ENCODE measurements around the gene ANKMY1. TPM values are rescaled to one million over a fixed set of nuclear protein-coding genes. Genes with fewer than 3 reads are reported as not detected.

ANKMY1 gene
- total and polyA plus RNA-seq, 2 of the 13 experiments (the other 11 are each of a cell fraction or from before 2014, with no cell fraction given) = 11.7 to 18.8 TPM

GRCh38 chr2:240586198-240586918 lies 28.6 kb upstream of the ANKMY1 start, which contains the start of gene CAPN10 (continued):
- TF ChIP-seq, protein P1, sequence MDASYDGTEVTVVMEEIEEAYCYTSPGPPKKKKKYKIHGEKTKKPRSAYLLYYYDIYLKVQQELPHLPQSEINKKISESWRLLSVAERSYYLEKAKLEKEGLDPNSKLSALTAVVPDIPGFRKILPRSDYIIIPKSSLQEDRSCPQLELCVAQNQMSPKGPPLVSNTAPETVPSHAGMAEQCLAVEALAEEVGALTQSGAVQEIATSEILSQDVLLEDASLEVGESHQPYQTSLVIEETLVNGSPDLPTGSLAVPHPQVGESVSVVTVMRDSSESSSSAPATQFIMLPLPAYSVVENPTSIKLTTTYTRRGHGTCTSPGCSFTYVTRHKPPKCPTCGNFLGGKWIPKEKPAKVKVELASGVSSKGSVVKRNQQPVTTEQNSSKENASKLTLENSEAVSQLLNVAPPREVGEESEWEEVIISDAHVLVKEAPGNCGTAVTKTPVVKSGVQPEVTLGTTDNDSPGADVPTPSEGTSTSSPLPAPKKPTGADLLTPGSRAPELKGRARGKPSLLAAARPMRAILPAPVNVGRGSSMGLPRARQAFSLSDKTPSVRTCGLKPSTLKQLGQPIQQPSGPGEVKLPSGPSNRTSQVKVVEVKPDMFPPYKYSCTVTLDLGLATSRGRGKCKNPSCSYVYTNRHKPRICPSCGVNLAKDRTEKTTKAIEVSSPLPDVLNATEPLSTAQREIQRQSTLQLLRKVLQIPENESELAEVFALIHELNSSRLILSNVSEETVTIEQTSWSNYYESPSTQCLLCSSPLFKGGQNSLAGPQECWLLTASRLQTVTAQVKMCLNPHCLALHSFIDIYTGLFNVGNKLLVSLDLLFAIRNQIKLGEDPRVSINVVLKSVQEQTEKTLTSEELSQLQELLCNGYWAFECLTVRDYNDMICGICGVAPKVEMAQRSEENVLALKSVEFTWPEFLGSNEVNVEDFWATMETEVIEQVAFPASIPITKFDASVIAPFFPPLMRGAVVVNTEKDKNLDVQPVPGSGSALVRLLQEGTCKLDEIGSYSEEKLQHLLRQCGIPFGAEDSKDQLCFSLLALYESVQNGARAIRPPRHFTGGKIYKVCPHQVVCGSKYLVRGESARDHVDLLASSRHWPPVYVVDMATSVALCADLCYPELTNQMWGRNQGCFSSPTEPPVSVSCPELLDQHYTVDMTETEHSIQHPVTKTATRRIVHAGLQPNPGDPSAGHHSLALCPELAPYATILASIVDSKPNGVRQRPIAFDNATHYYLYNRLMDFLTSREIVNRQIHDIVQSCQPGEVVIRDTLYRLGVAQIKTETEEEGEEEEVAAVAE (CRISPR knock-in tag; IDR thresholded peaks at IDR 0.05; ENCODE audit: borderline replicate concordance) = peak; percentile 82; the same call in 1 of the 2 replicates
- TF ChIP-seq ZFP36L2 (CRISPR knock-in tag; IDR thresholded peaks at IDR 0.05) (0 out of 2 replicates have a peak, but pooled peaks have one; percentile 60), POGZ (CRISPR knock-in tag; IDR thresholded peaks at IDR 0.05) (peak; percentile 91), ZNF704 (CRISPR knock-in tag; IDR thresholded peaks at IDR 0.05; ENCODE audit: borderline replicate concordance) (no peak), ZNF577 (CRISPR knock-in tag; IDR thresholded peaks at IDR 0.05; ENCODE audit: borderline replicate concordance, low read depth) (no peak), MED1 (CRISPR knock-in tag; IDR thresholded peaks at IDR 0.05) (peak; percentile 57), SAFB2 (CRISPR knock-in tag; IDR thresholded peaks at IDR 0.05; ENCODE audit: borderline replicate concordance, low read depth) (0 out of 2 replicates have a peak, but pooled peaks have one; percentile 49), ZNF780A (CRISPR knock-in tag; IDR thresholded peaks at IDR 0.05) (no peak), GLI4 (CRISPR knock-in tag; IDR thresholded peaks at IDR 0.05; ENCODE audit: borderline replicate concordance) (no peak), U2AF2 (IDR thresholded peaks at IDR 0.05; ENCODE audit: low read depth, low read length) (peak; percentile 78; the same call in 1 of the 2 replicates), THAP9 (CRISPR knock-in tag; IDR thresholded peaks at IDR 0.05; ENCODE audit: borderline replicate concordance) (peak; percentile 87), DPF2 (CRISPR knock-in tag; IDR thresholded peaks at IDR 0.05; ENCODE audit: borderline replicate concordance, low read depth) (no peak), ZNF512 (CRISPR knock-in tag; IDR thresholded peaks at IDR 0.05) (peak; percentile 67; the same call in 1 of the 2 replicates), ZNF576 (CRISPR knock-in tag; IDR thresholded peaks at IDR 0.05) (no peak), ZNF546 (CRISPR knock-in tag; conservative IDR thresholded peaks at IDR 0.05) (peak; percentile 84; the same call in 1 of the 2 replicates), ZSCAN31 (CRISPR knock-in tag; IDR thresholded peaks at IDR 0.05; ENCODE audit: low read depth) (0 out of 2 replicates have a peak, but pooled peaks have one; percentile 73), ZNF430 (CRISPR knock-in tag; IDR thresholded peaks at IDR 0.05) (peak; percentile 95)

Data from HepG2 (cell line).